WERI-Rb-1 (cell line): ENCODE results near the gene HP.
A peak's percentile ranks its signal among the peaks of the same experiment; 100 is the strongest.

Source experiments
- DNase-seq: peaks from one replicate; pipeline ENCODE4 v3.0.0-alpha.2; 2020
- H3K27ac ChIP-seq: fragments of 250-450 bp; sonication (Bioruptor Pico); 2 replicates; pipeline ENCODE4 v1.5.1; 2020; ENCODE audit warnings: mild to moderate bottlenecking, moderate library complexity
- H3K27me3 ChIP-seq: fragments of 250-450 bp; sonication (Bioruptor Pico); 2 replicates; pipeline ENCODE4 v1.5.1; 2021; ENCODE audit warnings: mild to moderate bottlenecking, low read depth, moderate library complexity; ENCODE audit not compliant: insufficient read depth, severe bottlenecking
- H3K36me3 ChIP-seq: fragments of 250-450 bp; sonication (Bioruptor Pico); 2 replicates; pipeline ENCODE4 v1.5.1; 2020; ENCODE audit warnings: mild to moderate bottlenecking, moderate library complexity
- H3K4me3 ChIP-seq: 2 replicates; pipeline ENCODE4 v1.5.1; 2011; ENCODE audit warnings: low read depth, mild to moderate bottlenecking, control low read depth, low read length
- H3K9me3 ChIP-seq: fragments of 250-450 bp; sonication (Bioruptor Pico); 2 replicates; pipeline ENCODE4 v1.5.1; 2021; ENCODE audit warnings: mild to moderate bottlenecking, moderate library complexity; ENCODE audit not compliant: severe bottlenecking
- TF ChIP-seq, protein P1 (sequence below): IDR thresholded peaks from 2 replicates; pipeline ENCODE4 v1.5.1; 2011; ENCODE audit warnings: low read depth, mild to moderate bottlenecking, control low read depth, inconsistent platforms, low read length

Gene HP

GRCh38 chr16:72098936-72099335 lies 44.6 kb downstream of the HP start:
- H3K36me3 ChIP-seq: peaks cover 79% of the 10 kb centered on the region
- DNase-seq: no peak

GRCh38 chr16:72099377-72099818 lies 45.1 kb downstream of the HP start:
- Histone ChIP-seq H3K36me3 (peaks cover 83% of the 10 kb centered on the region), H3K27me3 (no peaks in the 10 kb centered on the region), H3K9me3 (no peaks in the 10 kb centered on the region), H3K4me3 (no peak overlapping the region), H3K27ac (no peak overlapping the region)
- TF ChIP-seq, protein P1, sequence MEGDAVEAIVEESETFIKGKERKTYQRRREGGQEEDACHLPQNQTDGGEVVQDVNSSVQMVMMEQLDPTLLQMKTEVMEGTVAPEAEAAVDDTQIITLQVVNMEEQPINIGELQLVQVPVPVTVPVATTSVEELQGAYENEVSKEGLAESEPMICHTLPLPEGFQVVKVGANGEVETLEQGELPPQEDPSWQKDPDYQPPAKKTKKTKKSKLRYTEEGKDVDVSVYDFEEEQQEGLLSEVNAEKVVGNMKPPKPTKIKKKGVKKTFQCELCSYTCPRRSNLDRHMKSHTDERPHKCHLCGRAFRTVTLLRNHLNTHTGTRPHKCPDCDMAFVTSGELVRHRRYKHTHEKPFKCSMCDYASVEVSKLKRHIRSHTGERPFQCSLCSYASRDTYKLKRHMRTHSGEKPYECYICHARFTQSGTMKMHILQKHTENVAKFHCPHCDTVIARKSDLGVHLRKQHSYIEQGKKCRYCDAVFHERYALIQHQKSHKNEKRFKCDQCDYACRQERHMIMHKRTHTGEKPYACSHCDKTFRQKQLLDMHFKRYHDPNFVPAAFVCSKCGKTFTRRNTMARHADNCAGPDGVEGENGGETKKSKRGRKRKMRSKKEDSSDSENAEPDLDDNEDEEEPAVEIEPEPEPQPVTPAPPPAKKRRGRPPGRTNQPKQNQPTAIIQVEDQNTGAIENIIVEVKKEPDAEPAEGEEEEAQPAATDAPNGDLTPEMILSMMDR: peak; percentile 75
- peak; percentile 54 for DNase-seq

More at GRCh38 chr16:72098936-72099335, 44.6 kb downstream of the HP start:
- TF ChIP-seq, protein P1: no peak
- H3K4me3 ChIP-seq: no peak overlapping the region
- H3K27me3 ChIP-seq: no peaks in the 10 kb centered on the region
- H3K9me3 ChIP-seq: no peaks in the 10 kb centered on the region
- no peak overlapping the region for H3K27ac ChIP-seq

DNA sequence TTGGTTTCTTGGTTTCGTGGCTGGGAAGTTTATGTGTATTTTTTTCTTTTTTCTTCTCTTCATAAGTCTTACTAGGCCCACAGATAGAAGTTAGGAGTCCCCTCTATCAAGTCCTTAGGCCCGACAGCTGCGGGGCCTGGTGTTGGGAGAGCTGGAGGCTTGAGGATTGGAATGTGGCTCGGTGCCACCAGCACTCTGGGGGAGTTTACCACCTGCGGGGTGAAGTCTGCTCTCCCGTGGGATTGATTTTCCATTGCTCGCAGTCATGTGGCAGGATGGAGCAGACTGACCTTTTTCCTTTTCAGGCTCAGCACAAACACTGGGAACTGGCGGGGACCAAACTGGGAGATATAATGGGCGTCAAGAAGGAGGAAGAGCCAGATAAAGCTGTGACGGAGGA lies 46.9 kb downstream of the HP start:
- TF ChIP-seq, protein P1: no peak
- H3K4me3 ChIP-seq: no peak overlapping the region
- no peak for DNase-seq
- H3K36me3 ChIP-seq: peaks cover 100% of the 10 kb centered on the region
- no peaks in the 10 kb centered on the region for H3K27me3 ChIP-seq
- no peak overlapping the region for H3K27ac ChIP-seq
- no peaks in the 10 kb centered on the region for H3K9me3 ChIP-seq

DNA sequence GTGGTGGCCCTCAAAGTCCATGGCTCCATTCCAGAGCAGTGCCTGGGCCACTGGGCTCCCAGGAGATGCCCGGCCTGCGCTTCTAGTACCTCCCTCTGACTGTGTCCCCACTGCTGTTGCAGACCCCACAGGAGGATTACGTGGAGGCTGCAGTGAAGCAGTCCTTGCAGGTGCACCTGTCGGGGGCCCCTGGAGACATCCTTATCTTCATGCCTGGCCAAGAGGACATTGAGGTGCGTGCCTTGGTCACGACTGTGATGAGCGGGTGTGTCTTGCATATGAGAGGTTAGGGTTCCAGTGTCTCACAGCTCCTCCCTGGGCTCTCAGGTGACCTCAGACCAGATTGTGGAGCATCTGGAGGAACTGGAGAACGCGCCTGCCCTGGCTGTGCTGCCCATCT lies 50.6 kb downstream of the HP start:
- H3K36me3 ChIP-seq: peaks cover 99% of the 10 kb centered on the region
- TF ChIP-seq, protein P1: no peak

GRCh38 chr16:72105978-72106377 lies 51.7 kb downstream of the HP start:
- Histone ChIP-seq H3K27me3 (no peaks in the 10 kb centered on the region), H3K4me3 (no peak overlapping the region), H3K36me3 (peaks cover 99% of the 10 kb centered on the region), H3K9me3 (no peaks in the 10 kb centered on the region), H3K27ac (no peak overlapping the region)
- DNase-seq: no peak
- TF ChIP-seq, protein P1: no peak

More for the DNA sequence above, 50.6 kb downstream of the HP start:
- H3K4me3 ChIP-seq: no peak overlapping the region
- no peaks in the 10 kb centered on the region for H3K27me3 ChIP-seq
- no peak for DNase-seq
- no peaks in the 10 kb centered on the region for H3K9me3 ChIP-seq
- no peak overlapping the region for H3K27ac ChIP-seq

DNA sequence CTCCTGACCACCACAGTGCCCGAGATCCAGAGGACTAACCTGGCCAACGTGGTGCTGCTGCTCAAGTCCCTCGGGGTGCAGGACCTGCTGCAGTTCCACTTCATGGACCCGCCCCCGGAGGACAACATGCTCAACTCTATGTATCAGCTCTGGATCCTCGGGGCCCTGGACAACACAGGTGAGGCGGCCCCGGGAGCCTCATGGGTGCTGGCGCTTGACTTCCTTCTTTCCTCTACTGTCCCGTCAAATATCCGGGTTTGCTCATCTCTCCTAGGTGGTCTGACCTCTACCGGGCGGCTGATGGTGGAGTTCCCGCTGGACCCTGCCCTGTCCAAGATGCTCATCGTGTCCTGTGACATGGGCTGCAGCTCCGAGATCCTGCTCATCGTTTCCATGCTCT lies 53.1 kb downstream of the HP start:
- Histone ChIP-seq H3K27me3 (no peaks in the 10 kb centered on the region), H3K4me3 (no peak overlapping the region), H3K27ac (no peak overlapping the region), H3K36me3 (peaks cover 97% of the 10 kb centered on the region), H3K9me3 (no peaks in the 10 kb centered on the region)
- TF ChIP-seq, protein P1: no peak
- DNase-seq: no peak
